Stimulated activated CD8-positive, alpha-beta memory T cell treated with anti-CD3 and anti-CD28 coated beads, Interleukin-7, amount 100 ng/mL, for 48 hours (primary cell): ENCODE measurements around the gene SDF4.

Experiments
- DNase-seq, 2 donors: peaks; one replicate each; pipeline ENCODE4 v3.0.0-alpha.2; 2020; ENCODE audit warnings: low read depth in 1 of 2; ENCODE audit errors: extremely low read depth in 1 of 2

SDF4 gene, protein sequence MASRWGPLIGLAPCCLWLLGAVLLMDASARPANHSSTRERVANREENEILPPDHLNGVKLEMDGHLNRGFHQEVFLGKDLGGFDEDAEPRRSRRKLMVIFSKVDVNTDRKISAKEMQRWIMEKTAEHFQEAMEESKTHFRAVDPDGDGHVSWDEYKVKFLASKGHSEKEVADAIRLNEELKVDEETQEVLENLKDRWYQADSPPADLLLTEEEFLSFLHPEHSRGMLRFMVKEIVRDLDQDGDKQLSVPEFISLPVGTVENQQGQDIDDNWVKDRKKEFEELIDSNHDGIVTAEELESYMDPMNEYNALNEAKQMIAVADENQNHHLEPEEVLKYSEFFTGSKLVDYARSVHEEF

DNA sequence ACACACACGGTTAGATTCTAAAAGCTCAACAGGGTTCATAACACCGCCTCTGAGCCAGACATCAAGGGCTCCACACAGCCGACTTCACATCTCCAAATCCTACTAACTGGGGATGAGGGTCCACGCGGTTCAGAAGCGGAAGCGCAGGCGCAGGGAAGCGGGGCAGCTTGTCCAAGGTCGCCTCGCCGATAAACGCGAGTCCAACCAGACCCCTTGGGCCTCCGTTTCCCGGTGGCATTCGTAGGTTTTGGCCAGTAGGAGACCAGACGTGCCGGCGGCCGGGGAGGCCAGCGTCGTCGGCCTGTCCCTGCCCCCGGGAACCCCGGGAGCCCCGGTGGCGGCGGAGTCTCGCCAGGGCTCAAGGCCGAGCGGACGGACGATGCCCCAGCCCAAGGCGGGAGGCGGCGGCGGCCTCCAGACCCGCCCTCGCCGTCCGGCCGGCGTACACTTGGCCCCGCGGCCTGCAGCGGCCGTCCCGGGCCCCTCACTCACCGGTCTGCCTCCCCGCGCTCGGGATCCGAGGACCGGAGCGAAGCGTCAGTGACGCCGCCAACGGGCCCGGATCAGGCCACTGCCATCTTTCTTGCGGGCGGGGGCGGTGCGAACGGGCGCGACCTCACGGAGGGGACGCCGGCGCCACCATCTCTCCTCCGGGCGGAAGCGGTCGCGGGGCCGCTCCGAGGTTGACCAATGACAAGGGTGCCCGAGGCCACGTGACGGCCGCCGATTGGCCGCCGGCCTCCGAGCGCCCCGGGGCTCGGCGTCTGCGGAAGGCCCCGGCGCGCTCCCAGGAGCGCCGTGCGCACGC, at the start of gene SDF4:
TSS of gene SDF4 (minus strand) at position 602 of the 808 bp plus-strand sequence. CDS start 3,229 bp downstream, outside the sequence.
- peak; percentile 93 to 94 for DNase-seq

DNA sequence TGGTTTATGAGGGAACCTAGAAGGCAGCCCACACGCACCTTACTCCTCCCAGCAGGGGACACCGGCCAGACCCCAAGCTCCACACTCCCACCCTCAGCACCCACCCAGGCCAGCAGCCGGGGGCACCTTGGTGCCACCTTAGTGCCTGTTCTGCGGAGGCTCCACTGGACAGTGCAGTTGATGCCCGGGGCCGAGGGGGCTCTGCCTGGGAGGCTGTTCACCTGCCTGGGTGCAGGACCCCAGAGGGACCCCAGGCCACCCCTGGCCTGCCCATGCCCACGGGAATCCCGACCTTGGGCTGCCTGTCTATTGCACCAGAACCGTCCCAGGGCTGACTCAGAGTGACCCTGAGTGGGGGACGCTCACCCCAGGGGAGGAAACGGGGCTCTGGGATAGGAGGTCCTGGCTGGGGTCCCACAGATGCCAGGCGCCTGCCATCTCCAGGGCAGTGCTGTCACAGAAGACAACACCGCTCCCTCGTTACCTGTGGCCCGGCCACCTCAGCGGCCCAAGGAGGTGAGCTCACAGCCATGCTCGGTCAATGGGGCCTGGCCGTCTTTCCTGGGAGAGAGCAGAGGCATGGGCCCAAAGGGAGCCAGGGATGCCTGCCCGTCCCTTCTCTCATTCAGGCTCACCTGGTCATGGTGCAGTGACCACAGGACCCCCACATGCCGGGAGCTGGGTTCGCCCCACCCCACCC, 49.1 kb upstream of the SDF4 start:
- no peak for DNase-seq

DNA sequence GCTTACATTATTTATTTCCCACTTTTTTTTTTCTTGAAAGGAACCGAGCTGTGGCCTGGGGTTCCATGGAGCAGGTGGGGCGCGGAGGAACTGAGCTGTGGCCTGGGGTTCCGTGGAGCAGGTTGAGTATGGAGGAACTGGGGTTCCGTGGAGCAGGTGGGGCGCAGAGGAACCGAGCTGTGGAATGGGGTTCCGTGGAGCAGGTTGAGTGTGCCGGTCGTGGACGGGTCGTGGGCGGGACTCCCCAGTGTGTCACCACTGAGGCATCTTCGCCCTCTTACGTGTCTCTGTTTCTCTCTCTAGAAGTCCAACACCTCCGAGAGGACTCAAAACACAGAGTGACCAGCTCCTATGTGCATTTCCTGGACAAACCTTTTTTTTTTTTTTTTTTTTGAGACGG, 47.2 kb upstream of the SDF4 start:
- no peak for DNase-seq

DNA sequence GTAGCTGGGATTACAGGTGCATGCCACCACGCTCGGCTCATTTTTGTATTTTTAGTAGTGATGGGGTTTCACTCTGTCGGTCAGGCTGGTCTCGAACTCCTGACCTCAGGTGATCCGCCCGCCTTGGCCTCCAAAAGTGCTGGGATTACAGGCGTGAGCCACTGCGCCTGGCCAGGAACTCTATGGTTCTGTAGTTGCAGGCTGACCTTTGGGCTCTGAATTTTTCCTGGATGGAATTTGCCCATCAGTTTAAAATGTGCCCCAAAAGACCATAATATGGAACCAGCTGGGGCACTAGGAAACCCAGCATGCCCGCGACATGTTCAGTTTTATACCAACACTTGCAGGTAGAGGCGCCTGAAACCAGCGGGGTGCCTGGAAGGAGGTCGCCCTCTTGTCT, 46.8 kb upstream of the SDF4 start:
- no peak for DNase-seq

DNA sequence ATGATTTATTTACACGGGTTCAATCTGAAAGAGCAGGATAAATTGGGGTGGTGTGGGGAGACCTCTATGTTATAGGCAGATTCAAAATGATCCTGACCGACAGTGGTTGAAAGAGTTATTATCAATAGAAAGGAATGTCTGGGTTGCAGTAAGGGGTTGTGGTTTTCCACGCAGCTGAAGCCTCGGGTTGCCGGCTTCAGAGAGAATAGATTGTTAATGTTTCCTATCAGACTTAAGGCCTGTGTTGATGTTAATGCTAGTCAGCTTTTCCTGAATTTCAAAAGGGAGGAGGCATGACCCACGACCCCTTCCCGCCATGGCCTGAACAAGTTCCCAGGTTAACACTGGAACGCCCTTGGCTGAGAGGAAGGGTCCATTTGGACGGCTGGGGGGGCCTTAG, 44.0 kb upstream of the SDF4 start:
- no peak for DNase-seq

DNA sequence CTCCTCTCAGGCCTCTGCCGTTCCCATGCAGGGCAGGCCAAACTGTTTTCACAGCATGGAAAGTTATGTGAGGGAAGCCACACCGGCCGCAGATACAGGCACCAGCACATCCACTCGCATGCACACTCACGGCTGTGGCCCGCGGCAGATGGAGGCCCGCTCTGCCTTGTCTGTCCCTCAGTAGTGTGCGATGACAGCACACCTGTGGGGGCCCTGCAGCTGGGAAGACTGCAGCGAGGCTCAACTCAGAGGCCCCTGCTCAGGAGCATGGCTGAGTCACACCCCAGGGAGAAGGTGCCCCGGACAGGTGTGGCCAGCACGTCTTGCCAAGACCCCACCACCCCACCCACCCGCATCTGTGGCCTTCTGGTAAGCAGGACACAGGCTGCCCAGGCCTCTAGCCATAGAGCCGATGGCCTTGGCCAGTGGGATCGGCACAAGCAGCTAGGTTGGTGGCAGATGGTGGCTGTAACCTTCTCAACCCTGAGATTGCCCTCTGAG, 43.2 kb upstream of the SDF4 start:
- DNase-seq = no peak

DNA sequence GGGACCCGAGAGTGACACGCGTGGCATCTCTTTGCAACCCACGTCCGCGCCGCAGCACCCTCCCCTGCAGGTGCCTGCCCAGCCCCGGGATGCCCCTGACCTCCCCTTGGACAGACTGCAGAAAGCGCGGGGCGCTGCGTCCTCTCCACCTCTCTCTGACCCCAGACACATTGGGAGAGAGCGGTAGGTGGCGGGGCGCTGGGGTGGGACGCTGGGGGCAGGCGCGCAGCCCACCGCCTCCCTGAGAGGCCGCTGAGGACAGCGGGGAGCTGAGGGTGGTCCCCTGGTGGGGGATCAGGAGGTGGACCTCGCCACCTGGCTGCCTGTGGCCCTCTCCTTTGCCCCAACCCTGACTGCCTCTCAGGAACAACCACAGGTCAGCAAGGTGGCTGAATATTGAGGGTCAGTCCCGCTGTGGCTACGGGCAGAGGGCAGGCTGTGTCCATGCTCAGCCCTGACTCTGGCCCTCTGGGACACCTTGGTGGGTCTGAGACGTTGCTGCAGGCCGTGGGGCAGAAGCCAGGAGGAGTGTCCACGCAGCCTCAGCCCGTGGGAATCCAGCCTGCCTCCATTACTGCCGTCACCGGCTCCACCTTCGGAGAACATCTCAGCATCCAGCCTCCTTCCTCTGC, 42.6 kb upstream of the SDF4 start:
- no peak for DNase-seq

DNA sequence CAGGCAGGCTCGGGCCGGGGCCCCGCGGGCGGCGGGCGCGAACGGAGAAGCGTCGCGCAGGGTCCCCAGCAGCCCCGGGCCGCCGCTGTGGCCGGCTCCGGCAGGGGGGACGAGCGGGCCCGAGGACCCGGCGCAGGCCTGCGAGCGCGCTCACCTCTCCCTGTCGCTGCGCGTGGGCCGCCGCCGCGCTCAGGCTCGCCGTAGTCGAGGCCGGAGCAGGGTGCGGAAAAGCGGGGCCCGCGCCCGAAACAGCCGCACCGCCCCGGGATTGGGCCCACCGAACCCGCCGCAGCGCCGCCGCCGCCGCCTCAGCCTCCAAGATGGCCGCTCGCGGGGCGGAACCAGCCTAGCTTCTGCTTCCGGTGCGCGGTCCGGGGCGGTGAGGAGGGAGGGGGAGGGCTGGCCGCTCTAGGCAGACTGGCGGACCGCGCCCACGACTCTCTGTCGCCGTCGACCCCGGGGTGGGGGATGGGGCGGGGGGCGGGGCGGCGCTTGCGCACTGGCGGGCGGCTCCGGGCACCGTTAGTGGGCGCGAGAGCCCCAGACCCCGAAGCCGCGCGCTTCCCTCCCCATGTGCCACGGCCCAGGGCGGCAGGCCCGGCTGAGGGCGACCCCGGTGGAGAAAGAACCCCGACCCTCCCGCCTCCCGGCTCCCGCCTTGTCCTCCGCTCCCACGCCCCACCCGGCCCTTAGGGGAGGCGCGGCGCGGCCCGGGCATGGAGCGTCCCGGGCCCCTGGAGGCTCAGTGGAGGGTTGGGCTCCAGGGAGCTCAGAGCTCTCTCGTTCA, 41.9 kb upstream of the SDF4 start, which contains the start of gene UBE2J2:
TSS of gene UBE2J2 (minus strand) at position 343 of the 787 bp plus-strand sequence. CDS start 5,862 bp downstream, outside the sequence.
- DNase-seq = peak; percentile 86 to 91

DNA sequence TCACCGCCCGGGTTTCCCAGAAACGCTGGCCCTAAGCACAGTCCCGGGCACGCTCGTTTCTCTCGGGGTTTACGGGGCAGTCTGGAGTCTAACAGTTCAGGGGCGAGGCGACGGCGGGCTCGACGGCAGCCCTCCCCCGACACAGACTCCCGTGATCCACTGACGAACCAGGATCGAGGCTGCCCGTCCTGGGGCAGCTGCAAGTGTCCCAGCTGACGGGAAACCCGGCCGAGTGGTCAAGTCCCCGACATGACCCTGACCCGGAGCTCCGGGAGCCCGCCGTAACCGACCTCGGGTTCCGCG, 41.4 kb upstream of the SDF4 start:
- no peak for DNase-seq

DNA sequence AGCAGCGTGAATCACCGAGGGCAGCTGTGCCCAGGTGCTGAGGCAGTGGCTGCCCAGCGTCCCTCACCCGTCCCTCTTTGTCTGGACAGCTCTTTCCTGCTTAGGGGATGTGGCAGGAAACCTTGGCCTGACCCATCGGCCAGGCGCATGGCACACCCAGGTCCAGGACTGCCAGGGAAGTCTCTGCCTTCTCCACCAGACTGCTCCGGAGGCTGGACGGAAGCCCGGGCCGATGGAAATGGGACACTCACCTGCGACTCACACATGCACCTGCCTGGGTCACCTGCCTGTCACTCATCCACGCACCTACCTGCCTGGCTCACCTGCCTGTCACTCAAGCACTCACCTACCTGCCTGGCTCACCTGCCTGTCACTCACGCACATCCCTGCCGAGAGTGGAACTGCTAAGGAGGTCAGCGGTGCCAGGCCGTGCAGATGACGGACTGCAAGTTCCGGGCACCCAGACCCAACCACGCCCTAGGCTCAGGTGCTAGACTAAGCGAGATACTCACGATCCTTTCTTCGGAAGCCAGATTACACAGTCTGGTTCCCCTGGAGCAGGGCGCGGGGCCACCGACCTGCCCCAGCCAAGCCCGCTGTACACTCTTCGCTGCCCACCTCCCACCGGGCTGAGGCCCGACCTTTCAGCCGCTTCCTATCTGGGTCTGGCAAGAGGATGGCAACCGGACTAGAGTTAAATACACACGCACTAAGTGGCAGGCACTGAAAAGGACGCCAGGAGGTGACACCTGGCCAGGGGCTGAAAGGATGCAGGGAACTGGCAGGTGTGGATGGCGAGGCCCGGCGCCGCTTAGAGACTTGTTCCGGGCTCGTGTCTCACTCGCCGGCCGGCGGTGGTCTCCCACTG, 40.8 kb upstream of the SDF4 start:
- no peak for DNase-seq

DNA sequence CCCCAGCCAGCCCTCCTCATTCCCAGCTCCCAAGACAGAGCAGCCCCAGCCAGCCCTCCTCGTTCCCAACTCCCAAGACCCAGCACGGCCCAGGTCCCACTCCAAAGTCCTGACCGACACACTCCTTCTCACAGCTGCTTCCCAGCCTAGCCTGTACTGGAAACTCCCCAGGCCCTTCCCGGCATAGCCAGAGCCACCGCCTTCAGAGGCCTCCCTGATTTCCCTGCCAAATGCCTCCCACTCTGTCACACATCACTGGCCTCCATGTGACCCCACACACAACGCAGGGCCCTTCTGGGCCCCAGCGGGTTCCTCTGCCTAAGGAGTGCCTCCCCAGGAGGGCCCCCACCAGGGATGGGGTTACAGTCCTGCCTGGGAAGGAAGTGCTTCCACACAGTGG, 39.0 kb upstream of the SDF4 start:
- no peak for DNase-seq

DNA sequence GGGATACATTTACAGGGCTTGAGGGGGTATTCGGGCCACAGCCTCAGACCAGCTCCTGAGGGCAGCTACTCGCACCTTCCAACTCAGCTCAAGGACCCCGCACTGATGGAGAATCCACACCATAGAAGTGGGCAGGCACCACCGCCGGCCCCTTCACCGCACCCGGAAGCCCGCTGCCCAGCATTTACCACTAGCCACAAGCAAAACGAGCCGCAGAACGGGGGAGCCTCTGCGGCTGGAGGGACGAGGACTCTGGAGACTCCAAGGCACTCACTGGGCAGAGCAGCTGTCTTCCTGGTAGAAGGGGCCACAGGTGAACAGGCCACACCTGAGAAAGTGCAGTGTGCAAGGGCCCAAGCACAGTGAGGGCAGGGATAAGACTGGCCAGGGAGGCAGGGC, 36.5 kb upstream of the SDF4 start:
- DNase-seq = no peak

DNA sequence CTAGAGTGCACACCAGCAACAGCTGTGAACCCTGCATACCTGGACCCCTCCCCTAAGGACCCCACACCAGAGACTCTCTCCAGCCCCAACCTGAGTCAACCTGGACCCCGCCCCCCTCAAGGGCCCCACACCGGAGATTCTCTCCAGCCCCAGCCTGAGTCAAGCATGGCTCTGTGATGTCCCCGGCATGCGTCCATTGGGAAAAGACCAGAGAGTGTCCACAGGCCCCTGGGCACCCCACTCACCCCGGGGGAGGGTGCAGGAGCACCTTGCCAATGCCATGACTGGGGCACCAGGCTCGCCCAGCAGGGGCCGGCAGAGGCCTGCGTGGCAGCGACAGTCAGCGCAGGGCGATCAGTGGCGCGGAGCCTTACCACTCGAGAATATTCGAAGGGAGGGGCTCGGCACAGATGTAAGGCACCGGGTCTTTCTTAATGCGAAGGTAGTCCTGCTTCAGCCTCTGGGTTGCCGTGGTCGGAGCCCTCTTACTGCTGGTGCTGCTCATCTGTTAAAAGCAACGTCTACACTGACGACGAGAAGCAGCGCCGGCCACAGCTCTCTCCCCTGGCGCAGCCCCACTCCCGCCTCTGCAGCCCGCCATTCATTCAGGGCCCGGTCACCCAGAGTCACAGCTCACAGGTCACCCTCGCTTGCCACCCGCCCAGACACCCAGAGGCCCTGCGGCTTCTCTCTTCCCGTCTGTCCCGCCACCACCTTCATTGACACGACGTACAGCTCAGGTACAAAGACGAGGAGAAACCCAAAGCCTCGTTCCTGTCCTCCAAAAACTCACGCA, 35.9 kb upstream of the SDF4 start:
- DNase-seq = no peak

DNA sequence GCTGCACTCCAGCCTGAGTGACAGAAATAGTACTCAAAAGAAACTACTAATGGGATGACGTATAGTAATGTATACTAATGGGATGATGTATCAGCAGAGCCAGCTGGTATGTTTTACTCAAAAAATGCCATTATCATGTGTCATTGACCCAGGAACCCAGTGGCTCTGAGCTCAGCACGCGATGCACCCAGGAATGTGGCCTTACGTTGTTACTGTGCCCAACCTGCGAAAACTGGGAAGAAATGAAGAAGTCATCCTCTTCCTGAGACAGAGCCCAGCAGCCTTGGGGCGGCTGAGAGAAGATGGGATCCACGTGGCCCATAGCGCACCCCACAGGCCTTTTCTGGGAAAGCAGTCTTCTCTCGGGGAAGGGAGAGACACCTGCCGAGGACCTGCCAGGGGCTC, 33.1 kb upstream of the SDF4 start:
- no peak for DNase-seq

DNA sequence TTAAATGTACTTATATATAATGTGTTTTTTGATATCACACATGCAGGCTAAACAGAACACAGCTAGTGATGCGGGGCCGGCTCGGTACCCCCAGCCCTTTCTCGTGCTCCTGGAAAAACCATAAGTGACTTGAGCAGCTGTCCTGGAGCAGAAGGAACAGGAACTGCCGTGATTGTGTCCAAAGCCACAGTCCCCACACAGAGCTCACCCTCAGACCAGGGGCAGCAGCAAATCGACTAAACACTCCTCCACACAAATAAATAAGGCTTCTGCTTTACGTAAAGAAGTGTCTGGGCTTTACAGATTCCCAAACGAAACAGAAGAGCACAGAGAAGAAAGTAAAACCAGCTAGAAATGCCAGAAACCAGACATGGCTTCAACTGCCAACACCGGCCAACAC, 32.2 kb upstream of the SDF4 start:
- DNase-seq = no peak

DNA sequence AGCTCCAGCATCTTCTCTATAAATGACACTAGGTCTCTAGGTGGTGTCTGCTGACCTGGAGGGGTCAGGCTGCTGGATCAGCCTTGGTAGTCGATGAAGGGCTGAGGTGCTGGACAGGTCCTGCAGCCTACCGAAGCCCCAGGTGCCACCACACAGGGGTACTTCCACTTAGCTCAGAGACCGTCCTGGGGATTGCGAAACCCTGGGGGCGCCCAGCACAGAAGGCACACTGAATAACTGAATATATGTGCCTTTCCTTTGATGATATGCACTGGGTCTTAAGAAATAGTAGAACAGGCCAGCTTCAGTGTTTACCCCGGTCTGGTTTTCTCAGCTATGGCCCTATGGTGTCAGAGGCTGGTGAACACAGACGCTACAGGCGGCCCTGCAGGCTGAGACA, 31.0 kb upstream of the SDF4 start:
- no peak for DNase-seq

DNA sequence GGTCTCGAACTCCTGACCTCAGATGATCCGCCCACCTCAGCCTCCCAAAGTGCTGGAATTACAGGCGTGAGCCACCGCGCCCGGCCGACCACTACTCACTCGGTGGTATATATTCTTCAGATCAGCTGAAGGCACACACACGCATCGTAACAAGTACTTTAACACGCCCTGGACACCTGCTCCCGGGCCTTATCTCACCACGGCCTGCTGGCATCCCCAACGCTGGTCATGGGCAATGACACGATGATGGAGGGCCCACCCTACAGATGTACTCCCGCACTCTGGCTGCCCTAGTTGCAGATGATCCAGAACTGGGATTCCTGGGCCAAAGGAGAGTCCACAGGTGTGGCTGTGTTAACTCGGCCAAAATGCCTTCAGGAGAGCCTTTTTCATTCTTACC, 30.3 kb upstream of the SDF4 start:
- DNase-seq = no peak

DNA sequence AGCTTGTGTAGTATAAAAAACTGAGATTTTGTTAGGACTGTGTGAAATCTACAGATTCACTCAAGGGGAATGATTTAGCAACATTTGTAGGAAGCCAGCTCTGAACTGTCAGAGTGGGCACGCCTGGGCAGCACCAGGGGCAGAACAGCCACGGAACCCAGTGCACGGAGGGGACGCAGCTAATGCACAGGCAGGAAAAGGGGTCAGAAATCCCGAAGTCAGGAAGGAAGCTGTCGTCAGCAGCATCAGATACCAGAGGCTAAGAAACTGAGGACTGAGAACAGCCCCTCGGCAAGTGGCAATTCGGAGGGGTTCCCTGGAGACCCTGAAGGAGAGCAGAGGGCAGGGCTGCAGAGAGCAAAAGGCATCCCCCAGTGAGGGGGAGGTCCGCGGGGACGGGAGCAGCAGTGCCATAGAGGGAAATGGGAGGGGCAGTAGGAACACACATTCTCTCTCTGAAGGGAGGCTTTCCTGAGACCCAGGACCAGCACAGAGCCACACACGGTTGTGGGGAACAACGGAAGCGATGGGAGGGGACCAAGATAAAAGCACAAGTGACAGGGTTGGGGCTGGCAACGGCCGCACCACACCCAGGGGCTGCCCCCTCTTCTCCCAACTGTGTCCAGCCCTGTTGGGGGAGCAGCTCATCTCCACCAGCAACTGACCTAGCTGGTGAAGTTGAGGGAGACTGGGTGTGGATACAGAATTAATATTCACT, 29.2 kb upstream of the SDF4 start:
- no peak for DNase-seq
